ENCODE measurements around the gene TAS2R60. TPM values are rescaled to one million over a fixed set of nuclear protein-coding genes. Genes with fewer than 3 reads are reported as not detected.
"Not testable (repeated sequence)": the region's sequence is repeated elsewhere in the genome, so short reads cannot be mapped to it uniquely, and the experiment has no call there.

The TAS2R60 gene
- polyA plus RNA-seq, 3 donors = 0.35 TPM; not detected in 2

- no CpG with 5 or more reads among the region's 4 CpGs for WGBS (ENCODE audit: insufficient coverage)
- Histone ChIP-seq H3K4me2 (replicated peaks; ENCODE audit: extremely low read depth, low read length, poor library complexity, severe bottlenecking) (no peak overlapping the region), H3K9me3 (replicated peaks in 1 of 2; ENCODE audit: control insufficient read depth in 1 of 2, insufficient read depth in 1 of 2, low read length in 2 of 2) (peaks cover 0 to 3% of the 10 kb centered on the region in 2 donors), H3K27me3 (ENCODE audit: control insufficient read depth in 2 of 2, insufficient read depth in 2 of 2, low read length in 2 of 2) (no peaks in the 10 kb centered on the region), H3K4me3 (replicated peaks in 1 of 3; ENCODE audit: low read depth in 2 of 3, low read length in 3 of 3) (no peak overlapping the region), H3K79me2 (ENCODE audit: insufficient read depth, low read length) (peaks cover 37% of the 10 kb centered on the region), H3K36me3 (replicated peaks in 1 of 2; ENCODE audit: control insufficient read depth in 1 of 2, insufficient read depth in 2 of 2, low read length in 2 of 2) (peaks cover 0 to 52% of the 10 kb centered on the region in 2 donors), H4K20me1 (ENCODE audit: insufficient read depth, low read length) (no peaks in the 10 kb centered on the region), H3K27ac (ENCODE audit: low read depth in 1 of 2, low read length in 2 of 2) (no peak overlapping the region), H2AFZ (ENCODE audit: insufficient read depth, low read depth, low read length, poor library complexity, severe bottlenecking) (no peak overlapping the region), H3K4me1 (ENCODE audit: control insufficient read depth in 1 of 2, insufficient read depth in 2 of 2, low read length in 2 of 2) (peaks cover 0 to 27% of the 10 kb centered on the region in 2 donors), H3K9ac (ENCODE audit: insufficient read depth, low read length, poor library complexity, severe bottlenecking) (no peak overlapping the region)
- no peak for DNase-seq
- H3K27me3 Mint-ChIP-seq (ENCODE audit: low read depth in 3 of 3) = peaks cover 0 to 3% (median 0%) of the 10 kb centered on the region in 3 donors
- peaks cover 8 to 21% (median 14%) of the 10 kb centered on the region in 7 donors for H3K9me3 Mint-ChIP-seq
- H3K4me1 Mint-ChIP-seq = peaks cover 27% of the 10 kb centered on the region
- H3K36me3 Mint-ChIP-seq = peaks cover 50 to 53% of the 10 kb centered on the region in 2 donors
- H3K27ac Mint-ChIP-seq = no peak overlapping the region
- intact Hi-C loops (cut with micrococcal nuclease) = loop anchor here (5.0 to 10.0 kb wide), 4 partner anchors 38 to 175 kb away; partner anchors contain the start of genes ZYX (in 2 of the 2) and FAM131B (in 1 of the 2)
- no peak overlapping the region for H3K4me3 Mint-ChIP-seq
- no peak for TF ChIP-seq CTCF (IDR thresholded peaks at IDR 0.05)
These were observed 23.4 kb upstream of the TAS2R60 start for GRCh38 chr7:143419880-143420279.

GRCh38 chr7:143420624-143421023 lies 22.6 kb upstream of the TAS2R60 start:
- H3K27me3 Mint-ChIP-seq (ENCODE audit: low read depth in 3 of 3); intact Hi-C loops (cut with micrococcal nuclease); H3K9me3 ChIP-seq (replicated peaks in 1 of 2; ENCODE audit: control insufficient read depth in 1 of 2, insufficient read depth in 1 of 2, low read length in 2 of 2); H4K20me1 ChIP-seq (ENCODE audit: insufficient read depth, low read length); H3K27ac Mint-ChIP-seq; H3K9ac ChIP-seq (ENCODE audit: insufficient read depth, low read length, poor library complexity, severe bottlenecking); H3K4me3 Mint-ChIP-seq; H3K27me3 ChIP-seq (ENCODE audit: control insufficient read depth in 2 of 2, insufficient read depth in 2 of 2, low read length in 2 of 2); H3K27ac ChIP-seq (ENCODE audit: low read depth in 1 of 2, low read length in 2 of 2); H3K4me2 ChIP-seq (replicated peaks; ENCODE audit: extremely low read depth, low read length, poor library complexity, severe bottlenecking); DNase-seq; H2AFZ ChIP-seq (ENCODE audit: insufficient read depth, low read depth, low read length, poor library complexity, severe bottlenecking); H3K4me3 ChIP-seq (replicated peaks in 1 of 3; ENCODE audit: low read depth in 2 of 3, low read length in 3 of 3): not testable (repeated sequence)
- Histone ChIP-seq H3K79me2 (ENCODE audit: insufficient read depth, low read length) (peaks cover 30% of the 10 kb centered on the region), H3K4me1 (ENCODE audit: control insufficient read depth in 1 of 2, insufficient read depth in 2 of 2, low read length in 2 of 2) (peaks cover 0 to 20% of the 10 kb centered on the region in 2 donors), H3K36me3 (replicated peaks in 1 of 2; ENCODE audit: control insufficient read depth in 1 of 2, insufficient read depth in 2 of 2, low read length in 2 of 2) (peaks cover 0 to 52% of the 10 kb centered on the region in 2 donors)
- H3K9me3 Mint-ChIP-seq = peaks cover 8 to 21% (median 14%) of the 10 kb centered on the region in 7 donors
- H3K4me1 Mint-ChIP-seq = peaks cover 20% of the 10 kb centered on the region
- WGBS (ENCODE audit: insufficient coverage) = 88% methylated on average over 1 of the region's 3 CpGs
- peaks cover 50 to 53% of the 10 kb centered on the region in 2 donors for H3K36me3 Mint-ChIP-seq

All from CD14-positive monocyte (primary cell).